ENCODE results near the gene SMIM27.
A peak's percentile ranks its signal among the peaks of the same experiment; 100 is the strongest.
"Not testable (repeated sequence)": the region's sequence is repeated elsewhere in the genome, so short reads cannot be mapped to it uniquely, and the experiment has no call there.

Gene SMIM27

GRCh38 chr9:32552172-32552872 is at the start of gene SMIM27, which contains the start of gene TOPORS:
TSS of gene SMIM27 (plus strand) at chr9:32552327. CDS start at chr9:32552435, 108 bp downstream.
TSS of gene TOPORS (minus strand) at chr9:32552586. CDS start at chr9:32552436, 150 bp downstream.
- DNase-seq (ENCODE audit: low read depth) = peak; percentile 90

- peak; percentile 78 for DNase-seq (ENCODE audit: low read depth)
Measured at GRCh38 chr9:32502464-32502863, 49.7 kb upstream of the SMIM27 start.

- no peak for DNase-seq (ENCODE audit: low read depth)
Measured at GRCh38 chr9:32503008-32503407, 49.1 kb upstream of the SMIM27 start.

- DNase-seq (ENCODE audit: low read depth) = no peak
Measured at GRCh38 chr9:32508728-32509127, 43.4 kb upstream of the SMIM27 start.

- DNase-seq (ENCODE audit: low read depth) = no peak
Measured at GRCh38 chr9:32516241-32516640, 35.9 kb upstream of the SMIM27 start.

- no peak for DNase-seq (ENCODE audit: low read depth)
Measured at GRCh38 chr9:32518276-32518675, 33.9 kb upstream of the SMIM27 start.

- DNase-seq (ENCODE audit: low read depth) = no peak
Measured at GRCh38 chr9:32523910-32524309, 28.2 kb upstream of the SMIM27 start.

GRCh38 chr9:32524558-32524891 is 27.6 kb upstream of the SMIM27 start:
- not testable (repeated sequence) for DNase-seq (ENCODE audit: low read depth)

- peak; percentile 30 for DNase-seq (ENCODE audit: low read depth)
Measured at GRCh38 chr9:32524892-32525708, 27.0 kb upstream of the SMIM27 start.

- DNase-seq (ENCODE audit: low read depth) = no peak
Measured at GRCh38 chr9:32525709-32526030, 26.5 kb upstream of the SMIM27 start.

- DNase-seq (ENCODE audit: low read depth) = peak; percentile 93
Measured at GRCh38 chr9:32526041-32526706, 26.0 kb upstream of the SMIM27 start, which contains the start of gene RIGI. TSS of gene RIGI (minus strand) at chr9:32526196. CDS start at chr9:32526166, 30 bp downstream.

GRCh38 chr9:32526707-32527048 is 25.4 kb upstream of the SMIM27 start:
- DNase-seq (ENCODE audit: low read depth) = no peak

GRCh38 chr9:32533336-32533735 is 18.8 kb upstream of the SMIM27 start:
- DNase-seq (ENCODE audit: low read depth) = no peak

- DNase-seq (ENCODE audit: low read depth) = no peak
Measured at GRCh38 chr9:32533816-32534215, 18.3 kb upstream of the SMIM27 start.

- DNase-seq (ENCODE audit: low read depth) = no peak
Measured at GRCh38 chr9:32543047-32543446, 9.1 kb upstream of the SMIM27 start.

GRCh38 chr9:32545884-32546283 is 6.2 kb upstream of the SMIM27 start:
- DNase-seq (ENCODE audit: low read depth) = no peak

- not testable (repeated sequence) for DNase-seq (ENCODE audit: low read depth)
Measured at GRCh38 chr9:32548213-32548612, 3.9 kb upstream of the SMIM27 start.

- DNase-seq (ENCODE audit: low read depth) = peak; percentile 43
Measured at GRCh38 chr9:32550150-32550561, 2.0 kb upstream of the SMIM27 start.

GRCh38 chr9:32550562-32551275 is 1.4 kb upstream of the SMIM27 start:
- peak; percentile 91 for DNase-seq (ENCODE audit: low read depth)

GRCh38 chr9:32551276-32552051 is 663 bp upstream of the SMIM27 start:
- peak; percentile 72 for DNase-seq (ENCODE audit: low read depth)

GRCh38 chr9:32554107-32554506 is 2.0 kb downstream of the SMIM27 start:
- DNase-seq (ENCODE audit: low read depth) = no peak

Measured in EH (cell line).